Activated CD8-positive, alpha-beta memory T cell treated with anti-CD3 and anti-CD28 coated beads, Interleukin-2, amount 10 ng/mL, durations not matched to agents 7 days and 5 days (primary cell): ENCODE results near the gene TMEM233. TPM values are rescaled to one million over a fixed set of nuclear protein-coding genes. Genes with fewer than 3 reads are reported as not detected.

Experiments
- ATAC-seq: fragments of 150-1000 bp; cut with Tn5 transposase; one replicate; pipeline ENCODE4 v1.10.0; 2021; ENCODE audit warnings: moderate library complexity
- CTCF ChIA-PET: fragments of 350-600 bp; sonication (Branson Sonifier 250); formaldehyde crosslinking; loops from one replicate; lab custom pipeline; 2021; ENCODE audit warnings: antibody characterized with exemption; lab: Charles Lee
- DNase-seq: peaks from one replicate; pipeline ENCODE4 v3.0.0-alpha.2; 2020
- H3K27ac Mint-ChIP-seq: one replicate; pipeline ENCODE4 v1.8.0; 2021; ENCODE audit warnings: mild to moderate bottlenecking, mixed read lengths
- H3K27me3 Mint-ChIP-seq: one replicate; pipeline ENCODE4 v1.8.0; 2021; ENCODE audit warnings: mixed read lengths
- H3K36me3 Mint-ChIP-seq: one replicate; pipeline ENCODE4 v1.8.0; 2021; ENCODE audit warnings: mild to moderate bottlenecking, mixed read lengths
- H3K4me1 Mint-ChIP-seq: one replicate; pipeline ENCODE4 v1.8.0; 2021; ENCODE audit warnings: mixed read lengths
- H3K4me3 Mint-ChIP-seq: one replicate; pipeline ENCODE4 v1.8.0; 2021; ENCODE audit warnings: mild to moderate bottlenecking, moderate library complexity, mixed read lengths
- H3K9me3 Mint-ChIP-seq: one replicate; pipeline ENCODE4 v1.8.0; 2022; ENCODE audit warnings: low read depth, mixed read lengths
- total RNA-seq, 2 experiments: library from RNA; stranded (reverse); gene quantifications; one replicate each; pipeline ENCODE4 v1.2.3, GENCODE V29; 2021

TMEM233 gene
- total RNA-seq, 2 experiments from 2014 or later: not detected

- CTCF ChIA-PET: no interaction called here
- Mint-ChIP-seq H3K27me3 (peaks cover 55% of the 10 kb centered on the region), H3K4me1 (peaks cover 2% of the 10 kb centered on the region), H3K4me3 (no peak overlapping the region), H3K36me3 (no peaks in the 10 kb centered on the region), H3K27ac (no peak overlapping the region), H3K9me3 (no peaks in the 10 kb centered on the region)
- DNase-seq: no peak
- no peak for ATAC-seq
Measured at GRCh38 chr12:119589634-119590033, 3.9 kb upstream of the TMEM233 start.

- Mint-ChIP-seq H3K27ac (no peak overlapping the region), H3K4me3 (no peak overlapping the region), H3K27me3 (peaks cover 79% of the 10 kb centered on the region), H3K9me3 (no peaks in the 10 kb centered on the region), H3K4me1 (peaks cover 9% of the 10 kb centered on the region), H3K36me3 (peaks cover 2% of the 10 kb centered on the region)
- CTCF ChIA-PET: no interaction called here
- DNase-seq (no peak), ATAC-seq (no peak)
Measured at GRCh38 chr12:119592232-119592631, 1.3 kb upstream of the TMEM233 start.

- Mint-ChIP-seq H3K4me3 (no peak overlapping the region), H3K36me3 (peaks cover 2% of the 10 kb centered on the region), H3K9me3 (no peaks in the 10 kb centered on the region), H3K4me1 (peaks cover 9% of the 10 kb centered on the region), H3K27me3 (peaks cover 87% of the 10 kb centered on the region), H3K27ac (no peak overlapping the region)
- ATAC-seq (no peak), DNase-seq (no peak)
- CTCF ChIA-PET: no interaction called here
Measured at GRCh38 chr12:119594399-119594730, 791 bp downstream of the TMEM233 start.

- Mint-ChIP-seq H3K27ac (no peak overlapping the region), H3K36me3 (peaks cover 2% of the 10 kb centered on the region), H3K4me3 (no peak overlapping the region), H3K27me3 (peaks cover 89% of the 10 kb centered on the region), H3K4me1 (peaks cover 9% of the 10 kb centered on the region), H3K9me3 (no peaks in the 10 kb centered on the region)
- ATAC-seq (no peak), DNase-seq (no peak)
- CTCF ChIA-PET: no interaction called here
Measured at GRCh38 chr12:119594772-119595445, 1.3 kb downstream of the TMEM233 start.

GRCh38 chr12:119598159-119598558 lies 4.6 kb downstream of the TMEM233 start:
- CTCF ChIA-PET: no interaction called here
- H3K9me3 Mint-ChIP-seq: no peaks in the 10 kb centered on the region
- H3K36me3 Mint-ChIP-seq: peaks cover 2% of the 10 kb centered on the region
- no peak overlapping the region for H3K27ac Mint-ChIP-seq
- ATAC-seq: no peak
- H3K4me1 Mint-ChIP-seq: peaks cover 9% of the 10 kb centered on the region
- no peak for DNase-seq
- no peak overlapping the region for H3K4me3 Mint-ChIP-seq
- H3K27me3 Mint-ChIP-seq: peaks cover 76% of the 10 kb centered on the region

- DNase-seq: no peak
- Mint-ChIP-seq H3K4me3 (no peak overlapping the region), H3K36me3 (no peaks in the 10 kb centered on the region), H3K27ac (no peak overlapping the region), H3K4me1 (no peaks in the 10 kb centered on the region), H3K27me3 (peaks cover 62% of the 10 kb centered on the region), H3K9me3 (no peaks in the 10 kb centered on the region)
- CTCF ChIA-PET: no interaction called here
- ATAC-seq: no peak
Measured at GRCh38 chr12:119601877-119602733, 8.5 kb downstream of the TMEM233 start.

- Mint-ChIP-seq H3K9me3 (no peaks in the 10 kb centered on the region), H3K27me3 (peaks cover 60% of the 10 kb centered on the region), H3K36me3 (no peaks in the 10 kb centered on the region), H3K4me3 (no peak overlapping the region), H3K4me1 (no peaks in the 10 kb centered on the region), H3K27ac (no peak overlapping the region)
- CTCF ChIA-PET: no interaction called here
- DNase-seq (no peak), ATAC-seq (no peak)
Measured at GRCh38 chr12:119602734-119603094, 9.1 kb downstream of the TMEM233 start.

GRCh38 chr12:119603767-119604166 lies 10.2 kb downstream of the TMEM233 start:
- Mint-ChIP-seq H3K4me3 (no peak overlapping the region), H3K36me3 (no peaks in the 10 kb centered on the region), H3K4me1 (no peaks in the 10 kb centered on the region), H3K27me3 (peaks cover 57% of the 10 kb centered on the region), H3K9me3 (peaks cover under 1% of the 10 kb centered on the region), H3K27ac (no peak overlapping the region)
- CTCF ChIA-PET: no interaction called here
- no peak for DNase-seq
- ATAC-seq: no peak

- peaks cover 27% of the 10 kb centered on the region for H3K27me3 Mint-ChIP-seq
- H3K36me3 Mint-ChIP-seq: no peaks in the 10 kb centered on the region
- H3K4me3 Mint-ChIP-seq: no peak overlapping the region
- peaks cover 4% of the 10 kb centered on the region for H3K9me3 Mint-ChIP-seq
- ATAC-seq (no peak), DNase-seq (no peak)
- no peaks in the 10 kb centered on the region for H3K4me1 Mint-ChIP-seq
- CTCF ChIA-PET: no interaction called here
- H3K27ac Mint-ChIP-seq: no peak overlapping the region
Measured at GRCh38 chr12:119609358-119609757, 15.8 kb downstream of the TMEM233 start.

GRCh38 chr12:119613319-119613936 lies 19.9 kb downstream of the TMEM233 start:
- Mint-ChIP-seq H3K4me3 (no peak overlapping the region), H3K27me3 (peaks cover 10% of the 10 kb centered on the region), H3K9me3 (peaks cover 4% of the 10 kb centered on the region), H3K27ac (no peak overlapping the region), H3K36me3 (no peaks in the 10 kb centered on the region), H3K4me1 (no peaks in the 10 kb centered on the region)
- no peak for ATAC-seq
- DNase-seq: no peak
- CTCF ChIA-PET: no interaction called here

- CTCF ChIA-PET: interaction anchor here (1.3 kb wide), 1 partner anchor 10 kb away, joined by 3 read pairs; no protein-coding TSS in a partner anchor
- no peak for ATAC-seq
- Mint-ChIP-seq H3K27ac (no peak overlapping the region), H3K36me3 (no peaks in the 10 kb centered on the region), H3K4me1 (no peaks in the 10 kb centered on the region), H3K27me3 (peaks cover 7% of the 10 kb centered on the region), H3K9me3 (peaks cover 3% of the 10 kb centered on the region), H3K4me3 (no peak overlapping the region)
- no peak for DNase-seq
Measured at GRCh38 chr12:119614705-119615104, 21.1 kb downstream of the TMEM233 start.

GRCh38 chr12:119615518-119616475 lies 22.2 kb downstream of the TMEM233 start:
- H3K4me1 Mint-ChIP-seq: no peaks in the 10 kb centered on the region
- no peak for ATAC-seq
- CTCF ChIA-PET: interaction anchor here (1.3 kb wide), 1 partner anchor 8 kb away, joined by 3 read pairs; no protein-coding TSS in a partner anchor
- no peak for DNase-seq
- H3K27me3 Mint-ChIP-seq: peaks cover 8% of the 10 kb centered on the region
- H3K36me3 Mint-ChIP-seq: no peaks in the 10 kb centered on the region
- H3K4me3 Mint-ChIP-seq: no peak overlapping the region
- H3K9me3 Mint-ChIP-seq: peaks cover 3% of the 10 kb centered on the region
- no peak overlapping the region for H3K27ac Mint-ChIP-seq
